Activated naive CD4-positive, alpha-beta T cell treated with anti-CD3 and anti-CD28 coated beads for 36 hours (primary cell): ENCODE measurements around the gene KCNAB1. TPM values are rescaled to one million over a fixed set of nuclear protein-coding genes. Genes with fewer than 3 reads are reported as not detected.

ENCODE experiments used
- CTCF ChIA-PET: fragments of 350-600 bp; sonication (Branson Sonifier 250); formaldehyde crosslinking; loops from one replicate; lab custom pipeline; 2021; ENCODE audit warnings: antibody characterized with exemption; lab: Charles Lee
- DNase-seq: peaks from one replicate; pipeline ENCODE4 v3.0.0-alpha.2; 2020
- H3K27ac Mint-ChIP-seq: one replicate; pipeline ENCODE4 v1.8.0; 2021; ENCODE audit warnings: mild to moderate bottlenecking, mixed read lengths
- H3K27me3 Mint-ChIP-seq: one replicate; pipeline ENCODE4 v1.8.0; 2021; ENCODE audit warnings: low read depth, mixed read lengths
- H3K36me3 Mint-ChIP-seq: one replicate; pipeline ENCODE4 v1.8.0; 2021; ENCODE audit warnings: low read depth, mixed read lengths
- H3K4me1 Mint-ChIP-seq: one replicate; pipeline ENCODE4 v1.8.0; 2021; ENCODE audit warnings: low read depth, mixed read lengths
- H3K4me3 Mint-ChIP-seq: one replicate; pipeline ENCODE4 v1.8.0; 2021; ENCODE audit warnings: mild to moderate bottlenecking, moderate library complexity, mixed read lengths
- H3K9me3 Mint-ChIP-seq: one replicate; pipeline ENCODE4 v1.8.0; 2021; ENCODE audit warnings: mixed read lengths
- intact Hi-C: fragments of 100-400 bp; cut with micrococcal nuclease; formaldehyde crosslinking; loops from one replicate; pipeline ENCODE4 v1.15.1; 2023
- total RNA-seq, 2 experiments: library from RNA; stranded (reverse); gene quantifications; one replicate each; pipeline ENCODE4 v1.2.3, GENCODE V29; 2021

KCNAB1 gene
- total RNA-seq, 2 experiments from 2014 or later = not detected

- intact Hi-C loops = no loop called here
- no peaks in the 10 kb centered on the region for H3K9me3 Mint-ChIP-seq
- H3K27ac Mint-ChIP-seq = no peak overlapping the region
- no peaks in the 10 kb centered on the region for H3K4me1 Mint-ChIP-seq
- CTCF ChIA-PET = interaction anchor here (0.6 kb wide), 1 partner anchor 196 kb away, joined by 5 read pairs; no protein-coding TSS in a partner anchor
- no peak overlapping the region for H3K4me3 Mint-ChIP-seq
- H3K27me3 Mint-ChIP-seq = peaks cover 17% of the 10 kb centered on the region
- DNase-seq = no peak
- H3K36me3 Mint-ChIP-seq = no peaks in the 10 kb centered on the region
These were observed 178.6 kb downstream of the KCNAB1 start for GRCh38 chr3:156298938-156299337.

DNA sequence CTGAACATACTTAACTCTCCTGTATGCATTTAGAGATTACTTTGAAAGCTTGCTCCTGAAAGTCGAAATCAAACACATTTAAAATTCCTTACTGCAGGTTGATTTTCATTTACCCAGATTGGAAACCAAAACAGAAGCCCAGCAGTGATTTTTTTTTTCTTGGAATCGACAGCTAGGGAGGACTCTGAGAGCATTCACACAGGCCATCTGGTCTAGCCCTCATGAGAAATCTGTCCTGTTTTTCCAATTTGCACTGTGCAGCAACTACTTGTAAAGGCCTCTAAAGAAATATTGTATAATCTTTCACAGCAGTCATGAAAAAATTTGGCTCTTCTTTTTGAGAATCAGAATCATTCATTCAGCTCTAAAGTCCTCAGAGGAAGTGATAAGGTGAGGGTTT, 179.2 kb downstream of the KCNAB1 start:
- intact Hi-C loops = no loop called here
- no peak overlapping the region for H3K27ac Mint-ChIP-seq
- H3K4me3 Mint-ChIP-seq = no peak overlapping the region
- H3K27me3 Mint-ChIP-seq = peaks cover 14% of the 10 kb centered on the region
- no peaks in the 10 kb centered on the region for H3K9me3 Mint-ChIP-seq
- no peaks in the 10 kb centered on the region for H3K4me1 Mint-ChIP-seq
- no peaks in the 10 kb centered on the region for H3K36me3 Mint-ChIP-seq
- no peak for DNase-seq
- CTCF ChIA-PET = interaction anchor here (0.6 kb wide), 1 partner anchor 196 kb away, joined by 5 read pairs; no protein-coding TSS in a partner anchor

DNA sequence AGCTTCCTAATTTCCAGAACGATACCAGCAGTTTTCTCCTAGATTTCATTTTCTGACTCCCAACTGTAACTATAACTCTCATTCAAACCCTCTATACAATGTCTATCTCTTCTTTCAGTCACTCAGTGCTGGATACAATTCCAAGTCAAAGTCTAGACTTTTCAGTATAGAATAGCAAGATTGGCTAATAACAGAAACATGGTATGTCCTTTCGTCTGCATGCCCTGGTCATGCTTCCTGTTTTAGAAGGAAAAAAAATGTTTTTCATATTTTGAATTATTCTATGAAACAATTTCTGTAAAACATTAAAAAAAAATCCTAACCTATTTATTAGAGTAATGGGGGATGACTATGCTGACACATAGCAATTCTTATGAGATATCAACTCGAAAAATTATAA, 180.0 kb downstream of the KCNAB1 start:
- DNase-seq = no peak
- CTCF ChIA-PET = no interaction called here
- H3K27me3 Mint-ChIP-seq = peaks cover 14% of the 10 kb centered on the region
- no peaks in the 10 kb centered on the region for H3K4me1 Mint-ChIP-seq
- no peaks in the 10 kb centered on the region for H3K9me3 Mint-ChIP-seq
- H3K4me3 Mint-ChIP-seq = no peak overlapping the region
- intact Hi-C loops = no loop called here
- H3K36me3 Mint-ChIP-seq = no peaks in the 10 kb centered on the region
- no peak overlapping the region for H3K27ac Mint-ChIP-seq

- Mint-ChIP-seq H3K27ac (no peak overlapping the region), H3K4me1 (no peaks in the 10 kb centered on the region), H3K4me3 (no peak overlapping the region), H3K9me3 (no peaks in the 10 kb centered on the region), H3K27me3 (peaks cover 11% of the 10 kb centered on the region), H3K36me3 (no peaks in the 10 kb centered on the region)
- CTCF ChIA-PET = no interaction called here
- intact Hi-C loops = no loop called here
- DNase-seq = no peak
These were observed 180.8 kb downstream of the KCNAB1 start for GRCh38 chr3:156300929-156301840.

- H3K4me1 Mint-ChIP-seq = no peaks in the 10 kb centered on the region
These were observed 182.8 kb downstream of the KCNAB1 start for GRCh38 chr3:156303001-156303707.

DNA sequence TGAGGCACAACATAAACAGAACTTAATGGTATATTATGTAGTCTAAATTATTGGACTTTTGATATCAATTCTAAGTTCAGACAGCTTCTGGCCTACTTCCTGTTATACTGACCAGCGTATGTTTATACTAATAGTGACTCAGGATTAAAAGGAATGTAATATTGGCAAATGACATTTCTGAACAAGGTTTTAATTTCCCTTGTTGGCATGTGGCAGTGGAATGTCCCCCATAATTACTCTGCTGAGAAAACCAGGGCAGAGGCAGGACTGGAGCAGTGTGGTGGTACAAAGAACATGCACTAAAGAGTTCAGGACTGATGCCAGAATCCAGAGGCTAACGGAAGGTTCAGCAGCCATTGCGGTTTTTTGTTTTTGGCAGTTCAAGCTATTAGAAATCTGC, 184.0 kb downstream of the KCNAB1 start:
- no peak overlapping the region for H3K4me3 Mint-ChIP-seq
- H3K36me3 Mint-ChIP-seq = no peaks in the 10 kb centered on the region
- intact Hi-C loops = no loop called here
- peaks cover 4% of the 10 kb centered on the region for H3K27me3 Mint-ChIP-seq
- H3K4me1 Mint-ChIP-seq = no peaks in the 10 kb centered on the region
- DNase-seq = no peak
- CTCF ChIA-PET = no interaction called here
- H3K9me3 Mint-ChIP-seq = no peaks in the 10 kb centered on the region
- H3K27ac Mint-ChIP-seq = no peak overlapping the region

More at GRCh38 chr3:156303001-156303707, 182.8 kb downstream of the KCNAB1 start:
- DNase-seq = no peak
- no peak overlapping the region for H3K27ac Mint-ChIP-seq
- H3K36me3 Mint-ChIP-seq = no peaks in the 10 kb centered on the region
- intact Hi-C loops = no loop called here
- peaks cover 4% of the 10 kb centered on the region for H3K27me3 Mint-ChIP-seq
- H3K9me3 Mint-ChIP-seq = no peaks in the 10 kb centered on the region
- CTCF ChIA-PET = no interaction called here
- H3K4me3 Mint-ChIP-seq = no peak overlapping the region

GRCh38 chr3:156305672-156306071, 185.3 kb downstream of the KCNAB1 start:
- H3K27ac Mint-ChIP-seq = no peak overlapping the region
- CTCF ChIA-PET = interaction anchor here (0.6 to 0.8 kb wide), 2 partner anchors 51 to 155 kb away, joined by 3 read pairs; no protein-coding TSS in a partner anchor

DNA sequence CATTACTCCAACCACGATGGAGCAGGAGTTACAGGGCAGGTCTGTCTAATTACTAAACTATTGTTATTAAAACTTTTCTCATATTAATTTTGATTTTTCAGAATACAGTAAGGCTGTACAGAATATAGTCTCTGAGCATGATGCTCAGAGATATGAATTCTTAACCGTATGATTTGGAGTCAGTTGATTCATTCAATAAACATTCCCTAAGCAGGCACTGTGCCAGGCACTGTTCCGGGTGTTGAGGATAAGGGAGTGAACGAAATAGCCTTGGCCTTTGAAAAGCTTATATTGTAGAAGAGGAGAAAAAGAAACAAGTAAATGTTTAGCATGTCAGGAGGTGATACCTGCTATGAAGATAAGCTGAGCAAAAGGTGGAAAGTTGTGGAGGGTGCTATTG, 187.3 kb downstream of the KCNAB1 start:
- H3K36me3 Mint-ChIP-seq = no peaks in the 10 kb centered on the region
- H3K27me3 Mint-ChIP-seq = peaks cover 6% of the 10 kb centered on the region
- DNase-seq = no peak
- CTCF ChIA-PET = no interaction called here
- H3K4me1 Mint-ChIP-seq = no peaks in the 10 kb centered on the region
- no peak overlapping the region for H3K4me3 Mint-ChIP-seq
- H3K27ac Mint-ChIP-seq = no peak overlapping the region
- intact Hi-C loops = no loop called here
- no peaks in the 10 kb centered on the region for H3K9me3 Mint-ChIP-seq

More at GRCh38 chr3:156305672-156306071, 185.3 kb downstream of the KCNAB1 start:
- H3K4me1 Mint-ChIP-seq = no peaks in the 10 kb centered on the region
- no peaks in the 10 kb centered on the region for H3K36me3 Mint-ChIP-seq
- H3K4me3 Mint-ChIP-seq = no peak overlapping the region
- intact Hi-C loops = no loop called here
- H3K27me3 Mint-ChIP-seq = peaks cover 4% of the 10 kb centered on the region
- no peaks in the 10 kb centered on the region for H3K9me3 Mint-ChIP-seq
- DNase-seq = no peak

GRCh38 chr3:156311431-156311830, 191.1 kb downstream of the KCNAB1 start:
- CTCF ChIA-PET = no interaction called here
- intact Hi-C loops = no loop called here

DNA sequence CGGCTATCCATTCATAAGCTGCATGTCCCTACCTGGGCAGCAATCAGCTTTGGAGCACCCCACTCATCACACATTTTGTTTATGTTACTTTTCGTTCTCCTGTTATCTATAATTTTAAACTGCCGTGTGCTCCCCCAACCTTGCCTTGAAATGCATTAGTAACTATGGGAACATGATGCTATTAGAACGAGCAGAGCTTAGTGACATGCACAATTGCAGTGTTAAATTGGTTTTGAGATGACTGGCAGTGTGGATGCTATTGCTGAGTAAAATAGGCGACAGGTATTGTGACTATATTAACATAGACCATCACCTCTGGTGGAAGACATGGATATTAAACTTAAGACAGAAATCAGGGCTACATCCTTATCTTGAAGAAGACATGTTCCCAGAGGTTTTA, 191.6 kb downstream of the KCNAB1 start:
- CTCF ChIA-PET = no interaction called here
- Mint-ChIP-seq H3K9me3 (no peaks in the 10 kb centered on the region), H3K36me3 (no peaks in the 10 kb centered on the region), H3K4me3 (no peak overlapping the region), H3K4me1 (no peaks in the 10 kb centered on the region), H3K27ac (no peak overlapping the region), H3K27me3 (peaks cover 6% of the 10 kb centered on the region)
- no peak for DNase-seq
- intact Hi-C loops = no loop called here

More at GRCh38 chr3:156311431-156311830, 191.1 kb downstream of the KCNAB1 start:
- no peak overlapping the region for H3K4me3 Mint-ChIP-seq
- DNase-seq = no peak
- no peaks in the 10 kb centered on the region for H3K36me3 Mint-ChIP-seq
- no peak overlapping the region for H3K27ac Mint-ChIP-seq
- no peaks in the 10 kb centered on the region for H3K9me3 Mint-ChIP-seq
- H3K27me3 Mint-ChIP-seq = peaks cover 6% of the 10 kb centered on the region
- H3K4me1 Mint-ChIP-seq = no peaks in the 10 kb centered on the region

GRCh38 chr3:156316076-156316475, 195.7 kb downstream of the KCNAB1 start:
- intact Hi-C loops = no loop called here
- H3K27me3 Mint-ChIP-seq = peaks cover 4% of the 10 kb centered on the region
- DNase-seq = no peak
- H3K27ac Mint-ChIP-seq = no peak overlapping the region
- H3K9me3 Mint-ChIP-seq = no peaks in the 10 kb centered on the region
- no peak overlapping the region for H3K4me3 Mint-ChIP-seq
- H3K36me3 Mint-ChIP-seq = no peaks in the 10 kb centered on the region
- CTCF ChIA-PET = no interaction called here
- H3K4me1 Mint-ChIP-seq = no peaks in the 10 kb centered on the region

DNA sequence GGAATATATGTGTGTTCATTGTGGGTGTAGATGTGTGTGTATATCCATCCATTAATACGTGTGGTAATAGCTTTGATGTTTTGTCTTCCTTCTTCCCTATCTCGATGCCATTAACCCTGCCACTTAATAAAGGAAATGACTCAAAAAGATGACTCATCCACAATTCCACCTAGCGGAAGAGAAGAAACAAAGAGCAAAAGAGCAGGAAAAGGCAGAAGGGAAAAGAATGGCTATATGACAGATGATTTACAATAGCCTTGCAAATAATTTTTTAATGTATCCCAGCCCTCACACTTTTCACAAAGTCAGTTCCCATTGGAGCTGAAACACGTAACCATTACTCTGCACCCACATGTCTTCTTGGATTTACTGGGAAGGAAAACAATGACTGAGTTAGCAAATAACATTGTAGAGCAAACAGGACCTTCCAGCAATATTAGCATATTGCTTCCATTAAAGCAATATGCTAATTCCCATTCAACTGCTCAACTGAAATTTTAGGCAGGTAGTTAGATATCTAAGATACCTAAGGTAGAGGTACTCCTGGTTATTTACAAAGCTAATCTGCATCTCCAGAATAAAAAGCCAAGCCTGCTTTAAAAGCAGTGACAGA, 197.2 kb downstream of the KCNAB1 start:
- CTCF ChIA-PET = interaction anchor here (1.1 kb wide), 1 partner anchor 192 kb away, joined by 3 read pairs; no protein-coding TSS in a partner anchor
- DNase-seq = no peak
- intact Hi-C loops = no loop called here
- H3K27ac Mint-ChIP-seq = no peak overlapping the region
- no peaks in the 10 kb centered on the region for H3K4me1 Mint-ChIP-seq
- H3K9me3 Mint-ChIP-seq = no peaks in the 10 kb centered on the region
- H3K4me3 Mint-ChIP-seq = no peak overlapping the region
- no peaks in the 10 kb centered on the region for H3K36me3 Mint-ChIP-seq
- H3K27me3 Mint-ChIP-seq = no peaks in the 10 kb centered on the region
